HEK293 (cell line): ENCODE data around the gene GLCE.

Experiments
- HOXD13 ChIP-seq: sonication (generic); formaldehyde crosslinking; IDR thresholded peaks from 2 replicates; pipeline ENCODE4 v1.8.0; 2022; ENCODE audit warnings: missing genetic modification reagents, borderline replicate concordance
- IKZF3 ChIP-seq: fragments of 450-650 bp; IDR thresholded peaks from 2 replicates; pipeline ENCODE4 v1.5.0; 2018; ENCODE audit warnings: missing biosample characterization, mild to moderate bottlenecking, missing genetic modification characterization, moderate library complexity
- KLF16 ChIP-seq: fragments of 450-650 bp; formaldehyde crosslinking; IDR thresholded peaks from 2 replicates; pipeline ENCODE4 v1.5.1; 2017; ENCODE audit warnings: missing biosample characterization, missing genetic modification characterization
- PBX3 ChIP-seq: sonication (generic); formaldehyde crosslinking; IDR thresholded peaks from 2 replicates; pipeline ENCODE4 v1.8.1; 2022; ENCODE audit warnings: mild to moderate bottlenecking, moderate library complexity, missing genetic modification reagents
- REPIN1 ChIP-seq: fragments of 450-650 bp; formaldehyde crosslinking; IDR thresholded peaks from 2 replicates; pipeline ENCODE4 v1.5.1; 2017; ENCODE audit warnings: missing biosample characterization, missing genetic modification characterization, low read depth
- SALL2 ChIP-seq: fragments of 450-650 bp; formaldehyde crosslinking; IDR thresholded peaks from 2 replicates; pipeline ENCODE4 v1.5.0; 2017; ENCODE audit warnings: missing biosample characterization, mild to moderate bottlenecking, missing genetic modification characterization, borderline replicate concordance
- SP3 ChIP-seq: fragments of 450-650 bp; formaldehyde crosslinking; IDR thresholded peaks from 2 replicates; pipeline ENCODE4 v1.5.1; 2016; ENCODE audit warnings: missing biosample characterization, missing genetic modification characterization
- ZBTB1 ChIP-seq: fragments of 450-650 bp; formaldehyde crosslinking; IDR thresholded peaks from 2 replicates; pipeline ENCODE4 v1.5.1; 2016; ENCODE audit warnings: missing biosample characterization, missing genetic modification characterization
- ZNF169 ChIP-seq: fragments of 450-650 bp; formaldehyde crosslinking; IDR thresholded peaks from 2 replicates; pipeline ENCODE4 v1.5.1; 2016; ENCODE audit warnings: missing biosample characterization, missing genetic modification characterization
- ZNF174 ChIP-seq: fragments of 450-650 bp; formaldehyde crosslinking; IDR thresholded peaks from 2 replicates; pipeline ENCODE4 v1.5.0; 2017; ENCODE audit warnings: missing biosample characterization, mild to moderate bottlenecking, missing genetic modification characterization
- ZNF175 ChIP-seq: fragments of 450-650 bp; formaldehyde crosslinking; IDR thresholded peaks from 2 replicates; pipeline ENCODE4 v1.5.1; 2016; ENCODE audit warnings: missing biosample characterization, missing genetic modification characterization
- ZNF404 ChIP-seq: fragments of 450-650 bp; formaldehyde crosslinking; IDR thresholded peaks from 2 replicates; pipeline ENCODE4 v1.5.1; 2017; ENCODE audit warnings: missing biosample characterization, missing genetic modification characterization
- ZNF433 ChIP-seq: fragments of 450-650 bp; formaldehyde crosslinking; IDR thresholded peaks from 2 replicates; pipeline ENCODE4 v1.5.1; 2016; ENCODE audit warnings: missing biosample characterization, missing genetic modification characterization, low read depth
- ZNF473 ChIP-seq: fragments of 450-650 bp; formaldehyde crosslinking; IDR thresholded peaks from 2 replicates; pipeline ENCODE4 v1.5.1; 2017; ENCODE audit warnings: missing biosample characterization, missing genetic modification characterization
- ZNF555 ChIP-seq: fragments of 450-650 bp; formaldehyde crosslinking; conservative IDR thresholded peaks from 2 replicates; pipeline ENCODE4 v1.5.1; 2017; ENCODE audit warnings: missing biosample characterization, mild to moderate bottlenecking, missing genetic modification characterization, inconsistent platforms
- ZNF561 ChIP-seq: fragments of 450-650 bp; IDR thresholded peaks from 2 replicates; pipeline ENCODE4 v1.5.1; 2018; ENCODE audit warnings: missing biosample characterization, missing genetic modification characterization, borderline replicate concordance
- ZNF670 ChIP-seq: fragments of 450-650 bp; formaldehyde crosslinking; IDR thresholded peaks from 2 replicates; pipeline ENCODE4 v1.5.1; 2016; ENCODE audit warnings: missing biosample characterization, missing genetic modification characterization, low read depth
- ZNF701 ChIP-seq: fragments of 450-650 bp; formaldehyde crosslinking; IDR thresholded peaks from 2 replicates; pipeline ENCODE4 v1.5.1; 2016; ENCODE audit warnings: missing biosample characterization, missing genetic modification characterization
- ZSCAN30 ChIP-seq: fragments of 450-650 bp; IDR thresholded peaks from 2 replicates; pipeline ENCODE4 v1.5.1; 2018; ENCODE audit warnings: missing biosample characterization, mild to moderate bottlenecking, missing genetic modification characterization, moderate library complexity
- TF ChIP-seq, protein P1 (sequence below): fragments of 450-650 bp; formaldehyde crosslinking; IDR thresholded peaks from 2 replicates; pipeline ENCODE4 v1.5.0; 2017; ENCODE audit warnings: missing biosample characterization, missing genetic modification characterization, borderline replicate concordance
- TF ChIP-seq, protein P2 (sequence below): fragments of 450-650 bp; formaldehyde crosslinking; IDR thresholded peaks from 2 replicates; pipeline ENCODE4 v1.5.1; 2016; ENCODE audit warnings: missing biosample characterization, missing genetic modification characterization
- TF ChIP-seq, protein P3 (sequence below): fragments of 450-650 bp; IDR thresholded peaks from 2 replicates; pipeline ENCODE4 v1.5.1; 2018; ENCODE audit warnings: missing biosample characterization, mild to moderate bottlenecking, missing genetic modification characterization
- TF ChIP-seq, protein P4 (sequence below): fragments of 450-650 bp; formaldehyde crosslinking; IDR thresholded peaks from 2 replicates; pipeline ENCODE4 v1.5.1; 2016; ENCODE audit warnings: missing biosample characterization, missing genetic modification characterization
- TF ChIP-seq, protein P5 (sequence below): fragments of 450-650 bp; formaldehyde crosslinking; IDR thresholded peaks from 2 replicates; pipeline ENCODE4 v1.5.1; 2016; ENCODE audit warnings: missing biosample characterization, missing genetic modification characterization
- TF ChIP-seq, protein P6 (sequence below): fragments of 450-650 bp; formaldehyde crosslinking; IDR thresholded peaks from 2 replicates; pipeline ENCODE4; 2016; ENCODE audit warnings: missing biosample characterization, missing genetic modification characterization

The GLCE gene

GRCh38 chr15:69145694-69146492 lies 14.5 kb upstream of the GLCE start (continued):
- TF ChIP-seq, protein P1, sequence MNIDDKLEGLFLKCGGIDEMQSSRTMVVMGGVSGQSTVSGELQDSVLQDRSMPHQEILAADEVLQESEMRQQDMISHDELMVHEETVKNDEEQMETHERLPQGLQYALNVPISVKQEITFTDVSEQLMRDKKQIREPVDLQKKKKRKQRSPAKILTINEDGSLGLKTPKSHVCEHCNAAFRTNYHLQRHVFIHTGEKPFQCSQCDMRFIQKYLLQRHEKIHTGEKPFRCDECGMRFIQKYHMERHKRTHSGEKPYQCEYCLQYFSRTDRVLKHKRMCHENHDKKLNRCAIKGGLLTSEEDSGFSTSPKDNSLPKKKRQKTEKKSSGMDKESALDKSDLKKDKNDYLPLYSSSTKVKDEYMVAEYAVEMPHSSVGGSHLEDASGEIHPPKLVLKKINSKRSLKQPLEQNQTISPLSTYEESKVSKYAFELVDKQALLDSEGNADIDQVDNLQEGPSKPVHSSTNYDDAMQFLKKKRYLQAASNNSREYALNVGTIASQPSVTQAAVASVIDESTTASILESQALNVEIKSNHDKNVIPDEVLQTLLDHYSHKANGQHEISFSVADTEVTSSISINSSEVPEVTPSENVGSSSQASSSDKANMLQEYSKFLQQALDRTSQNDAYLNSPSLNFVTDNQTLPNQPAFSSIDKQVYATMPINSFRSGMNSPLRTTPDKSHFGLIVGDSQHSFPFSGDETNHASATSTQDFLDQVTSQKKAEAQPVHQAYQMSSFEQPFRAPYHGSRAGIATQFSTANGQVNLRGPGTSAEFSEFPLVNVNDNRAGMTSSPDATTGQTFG, result no peak
- TF ChIP-seq, protein P2, sequence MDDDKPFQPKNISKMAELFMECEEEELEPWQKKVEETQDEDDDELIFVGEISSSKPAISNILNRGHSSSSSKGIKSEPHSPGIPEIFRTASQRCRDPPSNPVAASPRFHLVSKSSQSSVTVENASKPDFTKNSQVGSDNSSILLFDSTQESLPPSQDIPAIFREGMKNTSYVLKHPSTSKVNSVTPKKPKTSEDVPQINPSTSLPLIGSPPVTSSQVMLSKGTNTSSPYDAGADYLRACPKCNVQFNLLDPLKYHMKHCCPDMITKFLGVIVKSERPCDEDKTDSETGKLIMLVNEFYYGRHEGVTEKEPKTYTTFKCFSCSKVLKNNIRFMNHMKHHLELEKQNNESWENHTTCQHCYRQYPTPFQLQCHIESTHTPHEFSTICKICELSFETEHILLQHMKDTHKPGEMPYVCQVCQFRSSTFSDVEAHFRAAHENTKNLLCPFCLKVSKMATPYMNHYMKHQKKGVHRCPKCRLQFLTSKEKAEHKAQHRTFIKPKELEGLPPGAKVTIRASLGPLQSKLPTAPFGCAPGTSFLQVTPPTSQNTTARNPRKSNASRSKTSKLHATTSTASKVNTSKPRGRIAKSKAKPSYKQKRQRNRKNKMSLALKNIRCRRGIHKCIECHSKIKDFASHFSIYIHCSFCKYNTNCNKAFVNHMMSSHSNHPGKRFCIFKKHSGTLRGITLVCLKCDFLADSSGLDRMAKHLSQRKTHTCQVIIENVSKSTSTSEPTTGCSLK (tag by site-specific recombination), result no peak
- TF ChIP-seq ZNF174 (tag by site-specific recombination) (no peak), ZNF175 (tag by site-specific recombination) (no peak), IKZF3 (tag by site-specific recombination) (peak; percentile 80), REPIN1 (tag by site-specific recombination) (no peak), ZNF169 (no peak), ZNF404 (tag by site-specific recombination) (no peak), HOXD13 (CRISPR knock-in tag) (no peak), ZNF701 (tag by site-specific recombination) (no peak), ZBTB1 (tag by site-specific recombination) (no peak; the same call in 1 of the 2 replicates), SP3 (no peak), ZSCAN30 (tag by site-specific recombination) (0 out of 2 replicates have a peak, but pooled peaks have one; percentile 24), ZNF433 (tag by site-specific recombination) (no peak), PBX3 (CRISPR knock-in tag) (peak; percentile 41; the same call in 1 of the 2 replicates), SALL2 (tag by site-specific recombination) (no peak), ZNF561 (tag by site-specific recombination) (no peak), ZNF473 (tag by site-specific recombination) (no peak), KLF16 (tag by site-specific recombination) (no peak), ZNF670 (tag by site-specific recombination) (no peak), ZNF555 (tag by site-specific recombination) (no peak)
- TF ChIP-seq, protein P3, sequence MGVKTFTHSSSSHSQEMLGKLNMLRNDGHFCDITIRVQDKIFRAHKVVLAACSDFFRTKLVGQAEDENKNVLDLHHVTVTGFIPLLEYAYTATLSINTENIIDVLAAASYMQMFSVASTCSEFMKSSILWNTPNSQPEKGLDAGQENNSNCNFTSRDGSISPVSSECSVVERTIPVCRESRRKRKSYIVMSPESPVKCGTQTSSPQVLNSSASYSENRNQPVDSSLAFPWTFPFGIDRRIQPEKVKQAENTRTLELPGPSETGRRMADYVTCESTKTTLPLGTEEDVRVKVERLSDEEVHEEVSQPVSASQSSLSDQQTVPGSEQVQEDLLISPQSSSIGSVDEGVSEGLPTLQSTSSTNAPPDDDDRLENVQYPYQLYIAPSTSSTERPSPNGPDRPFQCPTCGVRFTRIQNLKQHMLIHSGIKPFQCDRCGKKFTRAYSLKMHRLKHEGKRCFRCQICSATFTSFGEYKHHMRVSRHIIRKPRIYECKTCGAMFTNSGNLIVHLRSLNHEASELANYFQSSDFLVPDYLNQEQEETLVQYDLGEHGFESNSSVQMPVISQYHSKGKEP, result peak; percentile 57; the same call in 1 of the 2 replicates
- TF ChIP-seq, protein P4, sequence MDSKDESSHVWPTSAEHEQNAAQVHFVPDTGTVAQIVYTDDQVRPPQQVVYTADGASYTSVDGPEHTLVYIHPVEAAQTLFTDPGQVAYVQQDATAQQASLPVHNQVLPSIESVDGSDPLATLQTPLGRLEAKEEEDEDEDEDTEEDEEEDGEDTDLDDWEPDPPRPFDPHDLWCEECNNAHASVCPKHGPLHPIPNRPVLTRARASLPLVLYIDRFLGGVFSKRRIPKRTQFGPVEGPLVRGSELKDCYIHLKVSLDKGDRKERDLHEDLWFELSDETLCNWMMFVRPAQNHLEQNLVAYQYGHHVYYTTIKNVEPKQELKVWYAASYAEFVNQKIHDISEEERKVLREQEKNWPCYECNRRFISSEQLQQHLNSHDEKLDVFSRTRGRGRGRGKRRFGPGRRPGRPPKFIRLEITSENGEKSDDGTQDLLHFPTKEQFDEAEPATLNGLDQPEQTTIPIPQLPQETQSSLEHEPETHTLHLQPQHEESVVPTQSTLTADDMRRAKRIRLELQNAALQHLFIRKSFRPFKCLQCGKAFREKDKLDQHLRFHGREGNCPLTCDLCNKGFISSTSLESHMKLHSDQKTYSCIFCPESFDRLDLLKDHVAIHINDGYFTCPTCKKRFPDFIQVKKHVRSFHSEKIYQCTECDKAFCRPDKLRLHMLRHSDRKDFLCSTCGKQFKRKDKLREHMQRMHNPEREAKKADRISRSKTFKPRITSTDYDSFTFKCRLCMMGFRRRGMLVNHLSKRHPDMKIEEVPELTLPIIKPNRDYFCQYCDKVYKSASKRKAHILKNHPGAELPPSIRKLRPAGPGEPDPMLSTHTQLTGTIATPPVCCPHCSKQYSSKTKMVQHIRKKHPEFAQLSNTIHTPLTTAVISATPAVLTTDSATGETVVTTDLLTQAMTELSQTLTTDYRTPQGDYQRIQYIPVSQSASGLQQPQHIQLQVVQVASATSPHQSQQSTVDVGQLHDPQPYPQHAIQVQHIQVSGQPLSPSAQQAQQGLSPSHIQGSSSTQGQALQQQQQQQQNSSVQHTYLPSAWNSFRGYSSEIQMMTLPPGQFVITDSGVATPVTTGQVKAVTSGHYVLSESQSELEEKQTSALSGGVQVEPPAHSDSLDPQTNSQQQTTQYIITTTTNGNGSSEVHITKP (tag by site-specific recombination), result peak; percentile 80
- TF ChIP-seq, protein P5, sequence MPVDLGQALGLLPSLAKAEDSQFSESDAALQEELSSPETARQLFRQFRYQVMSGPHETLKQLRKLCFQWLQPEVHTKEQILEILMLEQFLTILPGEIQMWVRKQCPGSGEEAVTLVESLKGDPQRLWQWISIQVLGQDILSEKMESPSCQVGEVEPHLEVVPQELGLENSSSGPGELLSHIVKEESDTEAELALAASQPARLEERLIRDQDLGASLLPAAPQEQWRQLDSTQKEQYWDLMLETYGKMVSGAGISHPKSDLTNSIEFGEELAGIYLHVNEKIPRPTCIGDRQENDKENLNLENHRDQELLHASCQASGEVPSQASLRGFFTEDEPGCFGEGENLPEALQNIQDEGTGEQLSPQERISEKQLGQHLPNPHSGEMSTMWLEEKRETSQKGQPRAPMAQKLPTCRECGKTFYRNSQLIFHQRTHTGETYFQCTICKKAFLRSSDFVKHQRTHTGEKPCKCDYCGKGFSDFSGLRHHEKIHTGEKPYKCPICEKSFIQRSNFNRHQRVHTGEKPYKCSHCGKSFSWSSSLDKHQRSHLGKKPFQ, result peak; percentile 62
- TF ChIP-seq, protein P6, sequence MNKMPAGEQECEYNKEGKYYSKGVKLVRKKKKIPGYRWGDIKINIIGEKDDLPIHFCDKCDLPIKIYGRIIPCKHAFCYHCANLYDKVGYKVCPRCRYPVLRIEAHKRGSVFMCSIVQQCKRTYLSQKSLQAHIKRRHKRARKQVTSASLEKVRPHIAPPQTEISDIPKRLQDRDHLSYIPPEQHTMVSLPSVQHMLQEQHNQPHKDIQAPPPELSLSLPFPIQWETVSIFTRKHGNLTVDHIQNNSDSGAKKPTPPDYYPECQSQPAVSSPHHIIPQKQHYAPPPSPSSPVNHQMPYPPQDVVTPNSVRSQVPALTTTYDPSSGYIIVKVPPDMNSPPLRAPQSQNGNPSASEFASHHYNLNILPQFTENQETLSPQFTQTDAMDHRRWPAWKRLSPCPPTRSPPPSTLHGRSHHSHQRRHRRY (tag by site-specific recombination), result no peak
